HEK293 (cell line): ENCODE results near the gene CENPQ.

ENCODE experiments used
- CTCF ChIA-PET: fragments of 350-600 bp; formaldehyde crosslinking; extraction: SDS; loops from one replicate; lab custom pipeline; 2021; ENCODE audit warnings: antibody characterized with exemption; lab: Yijun Ruan, JAX
- POLR2A ChIA-PET: fragments of 300-600 bp; formaldehyde crosslinking; extraction: SDS; loops from one replicate; lab custom pipeline; 2020; ENCODE audit warnings: antibody characterized with exemption, inconsistent platforms; lab: Yijun Ruan, JAX
- H3K27ac ChIP-seq: fragments of 200-500 bp; sonication (Bioruptor generic); 2 replicates; pipeline ENCODE4 v1.5.1; 2014; ENCODE audit warnings: low read depth, low read length, control low read depth, inconsistent platforms; ENCODE audit errors: extremely low read depth
- H3K36me3 ChIP-seq, 2 experiments: fragments of 200-500 bp in 1 of 2; sonication (Bioruptor generic) in 1 of 2; 1 replicate in 1 of 2; 2 replicates in 1 of 2; pipeline ENCODE4 v1.5.1; 2014 to 2017; ENCODE audit warnings: inconsistent platforms in 2 of 2, low read length in 2 of 2; ENCODE audit not compliant: control insufficient read depth in 2 of 2, insufficient read depth in 1 of 2
- H3K4me1 ChIP-seq: fragments of 200-500 bp; sonication (Bioruptor generic); 2 replicates; pipeline ENCODE4 v1.5.1; 2014; ENCODE audit warnings: mild to moderate bottlenecking, low read length, inconsistent platforms; ENCODE audit not compliant: control insufficient read depth, insufficient read depth
- H3K4me3 ChIP-seq: 2 replicates; pipeline ENCODE4 v1.5.1; 2011; ENCODE audit warnings: low read depth, mild to moderate bottlenecking, control low read depth, low read length, moderate library complexity
- H3K9me3 ChIP-seq: fragments of 200-500 bp; sonication (Bioruptor generic); 2 replicates; pipeline ENCODE4 v1.5.1; 2014; ENCODE audit warnings: low read depth, low read length, inconsistent platforms; ENCODE audit not compliant: control insufficient read depth, insufficient read depth
- FEZF1 ChIP-seq: fragments of 450-650 bp; formaldehyde crosslinking; IDR thresholded peaks from 2 replicates; pipeline ENCODE4 v1.5.1; 2016; ENCODE audit warnings: missing biosample characterization, missing genetic modification characterization
- HOXD13 ChIP-seq: sonication (generic); formaldehyde crosslinking; IDR thresholded peaks from 2 replicates; pipeline ENCODE4 v1.8.0; 2022; ENCODE audit warnings: missing genetic modification reagents, borderline replicate concordance
- KLF16 ChIP-seq: fragments of 450-650 bp; formaldehyde crosslinking; IDR thresholded peaks from 2 replicates; pipeline ENCODE4 v1.5.1; 2017; ENCODE audit warnings: missing biosample characterization, missing genetic modification characterization
- MYNN ChIP-seq: fragments of 450-650 bp; formaldehyde crosslinking; IDR thresholded peaks from 2 replicates; pipeline ENCODE4 v1.5.1; 2016; ENCODE audit warnings: missing biosample characterization, missing genetic modification characterization, borderline replicate concordance
- PRDM1 ChIP-seq: fragments of 450-650 bp; formaldehyde crosslinking; IDR thresholded peaks from 2 replicates; pipeline ENCODE4; 2016; ENCODE audit warnings: missing biosample characterization, missing genetic modification characterization
- SALL2 ChIP-seq: fragments of 450-650 bp; formaldehyde crosslinking; IDR thresholded peaks from 2 replicates; pipeline ENCODE4 v1.5.0; 2017; ENCODE audit warnings: missing biosample characterization, mild to moderate bottlenecking, missing genetic modification characterization, borderline replicate concordance
- SCRT1 ChIP-seq: fragments of 450-650 bp; formaldehyde crosslinking; IDR thresholded peaks from 2 replicates; pipeline ENCODE4 v1.5.1; 2016; ENCODE audit warnings: missing biosample characterization, missing genetic modification characterization, borderline replicate concordance
- ZBTB21 ChIP-seq: fragments of 450-650 bp; formaldehyde crosslinking; IDR thresholded peaks from 2 replicates; pipeline ENCODE4 v1.5.1; 2017; ENCODE audit warnings: missing biosample characterization, missing genetic modification characterization
- ZFP3 ChIP-seq: fragments of 450-650 bp; formaldehyde crosslinking; IDR thresholded peaks from 2 replicates; pipeline ENCODE4 v1.5.1; 2016; ENCODE audit warnings: low read depth, missing biosample characterization, missing genetic modification characterization
- ZNF155 ChIP-seq: fragments of 450-650 bp; formaldehyde crosslinking; IDR thresholded peaks from 2 replicates; pipeline ENCODE4 v1.5.1; 2016; ENCODE audit warnings: missing biosample characterization, missing genetic modification characterization
- ZNF175 ChIP-seq: fragments of 450-650 bp; formaldehyde crosslinking; IDR thresholded peaks from 2 replicates; pipeline ENCODE4 v1.5.1; 2016; ENCODE audit warnings: missing biosample characterization, missing genetic modification characterization
- ZNF19 ChIP-seq: fragments of 450-650 bp; formaldehyde crosslinking; IDR thresholded peaks from 2 replicates; pipeline ENCODE4; 2016; ENCODE audit warnings: missing biosample characterization, missing genetic modification characterization, low read depth
- ZNF223 ChIP-seq: fragments of 450-650 bp; formaldehyde crosslinking; IDR thresholded peaks from 2 replicates; pipeline ENCODE4 v1.5.1; 2016; ENCODE audit warnings: missing biosample characterization, missing genetic modification characterization
- ZNF248 ChIP-seq: fragments of 450-650 bp; formaldehyde crosslinking; IDR thresholded peaks from 2 replicates; pipeline ENCODE4 v1.5.1; 2017; ENCODE audit warnings: missing biosample characterization, missing genetic modification characterization
- ZNF280C ChIP-seq: fragments of 450-650 bp; formaldehyde crosslinking; IDR thresholded peaks from 2 replicates; pipeline ENCODE4 v1.5.1; 2016; ENCODE audit warnings: missing biosample characterization, missing genetic modification characterization
- ZNF341 ChIP-seq: fragments of 450-650 bp; formaldehyde crosslinking; IDR thresholded peaks from 2 replicates; pipeline ENCODE4; 2016; ENCODE audit warnings: low read depth, missing biosample characterization, missing genetic modification characterization
- ZNF366 ChIP-seq: fragments of 450-650 bp; formaldehyde crosslinking; conservative IDR thresholded peaks from 2 replicates; pipeline ENCODE4 v1.5.1; 2016; ENCODE audit warnings: missing biosample characterization, missing genetic modification characterization
- ZNF555 ChIP-seq: fragments of 450-650 bp; formaldehyde crosslinking; conservative IDR thresholded peaks from 2 replicates; pipeline ENCODE4 v1.5.1; 2017; ENCODE audit warnings: missing biosample characterization, mild to moderate bottlenecking, missing genetic modification characterization, inconsistent platforms
- ZNF624 ChIP-seq: fragments of 450-650 bp; formaldehyde crosslinking; IDR thresholded peaks from 2 replicates; pipeline ENCODE4 v1.5.1; 2017; ENCODE audit warnings: missing biosample characterization, missing genetic modification characterization
- ZNF747 ChIP-seq: fragments of 450-650 bp; formaldehyde crosslinking; IDR thresholded peaks from 2 replicates; pipeline ENCODE4 v1.5.1; 2016; ENCODE audit warnings: missing biosample characterization, missing genetic modification characterization
- ZNF768 ChIP-seq: fragments of 450-650 bp; formaldehyde crosslinking; IDR thresholded peaks from 2 replicates; pipeline ENCODE4 v1.5.1; 2018; ENCODE audit warnings: missing biosample characterization, mild to moderate bottlenecking, missing genetic modification characterization
- ZSCAN23 ChIP-seq: fragments of 450-650 bp; formaldehyde crosslinking; IDR thresholded peaks from 2 replicates; pipeline ENCODE4 v1.5.1; 2016; ENCODE audit warnings: missing biosample characterization, missing genetic modification characterization
- ZXDB ChIP-seq: fragments of 450-650 bp; formaldehyde crosslinking; IDR thresholded peaks from 2 replicates; pipeline ENCODE4 v1.5.1; 2016; ENCODE audit warnings: missing biosample characterization, missing genetic modification characterization
- TF ChIP-seq, protein P1 (sequence below): fragments of 450-650 bp; formaldehyde crosslinking; IDR thresholded peaks from 2 replicates; pipeline ENCODE4 v1.5.1; 2016; ENCODE audit warnings: missing biosample characterization, missing genetic modification characterization
- TF ChIP-seq, protein P2 (sequence below): fragments of 450-650 bp; formaldehyde crosslinking; IDR thresholded peaks from 2 replicates; pipeline ENCODE4 v1.5.1; 2017; ENCODE audit warnings: missing biosample characterization, missing genetic modification characterization
- TF ChIP-seq, protein P3 (sequence below): fragments of 450-650 bp; formaldehyde crosslinking; IDR thresholded peaks from 2 replicates; pipeline ENCODE4 v1.5.1; 2016; ENCODE audit warnings: missing biosample characterization, missing genetic modification characterization, low read depth
- TF ChIP-seq, protein P4 (sequence below): fragments of 450-650 bp; formaldehyde crosslinking; IDR thresholded peaks from 2 replicates; pipeline ENCODE4 v1.5.1; 2017; ENCODE audit warnings: missing biosample characterization, missing genetic modification characterization
- TF ChIP-seq, protein P5 (sequence below): fragments of 450-650 bp; formaldehyde crosslinking; IDR thresholded peaks from 2 replicates; pipeline ENCODE4 v1.5.1; 2016; ENCODE audit warnings: missing biosample characterization, missing genetic modification characterization

Gene CENPQ

GRCh38 chr6:49524541-49524940 is 61.4 kb downstream of the CENPQ start:
- ChIA-PET CTCF (interaction anchor here (0.7 to 2.5 kb wide), 4 partner anchors 8 to 83 kb away, joined by 3 to 11 read pairs (median 5); no protein-coding TSS in a partner anchor), POLR2A (no interaction called here)
- no peaks in the 10 kb centered on the region for H3K4me1 ChIP-seq
- no peaks in the 10 kb centered on the region for H3K36me3 ChIP-seq
- H3K9me3 ChIP-seq, result no peaks in the 10 kb centered on the region
- no peak overlapping the region for H3K27ac ChIP-seq
- no peak overlapping the region for H3K4me3 ChIP-seq
- TF ChIP-seq, protein P1, sequence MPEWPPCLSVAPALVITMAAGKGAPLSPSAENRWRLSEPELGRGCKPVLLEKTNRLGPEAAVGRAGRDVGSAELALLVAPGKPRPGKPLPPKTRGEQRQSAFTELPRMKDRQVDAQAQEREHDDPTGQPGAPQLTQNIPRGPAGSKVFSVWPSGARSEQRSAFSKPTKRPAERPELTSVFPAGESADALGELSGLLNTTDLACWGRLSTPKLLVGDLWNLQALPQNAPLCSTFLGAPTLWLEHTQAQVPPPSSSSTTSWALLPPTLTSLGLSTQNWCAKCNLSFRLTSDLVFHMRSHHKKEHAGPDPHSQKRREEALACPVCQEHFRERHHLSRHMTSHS, result no peak
- no peak for TF ChIP-seq KLF16
- TF ChIP-seq ZNF19, result no peak
- no peak for TF ChIP-seq HOXD13 (CRISPR knock-in tag)
- no peak for TF ChIP-seq ZSCAN23 (tag by site-specific recombination)
- no peak for TF ChIP-seq ZNF341 (tag by site-specific recombination)
- TF ChIP-seq ZNF555, result no peak
- TF ChIP-seq ZNF366, result no peak
- no peak for TF ChIP-seq ZBTB21 (tag by site-specific recombination)
- TF ChIP-seq, protein P2, sequence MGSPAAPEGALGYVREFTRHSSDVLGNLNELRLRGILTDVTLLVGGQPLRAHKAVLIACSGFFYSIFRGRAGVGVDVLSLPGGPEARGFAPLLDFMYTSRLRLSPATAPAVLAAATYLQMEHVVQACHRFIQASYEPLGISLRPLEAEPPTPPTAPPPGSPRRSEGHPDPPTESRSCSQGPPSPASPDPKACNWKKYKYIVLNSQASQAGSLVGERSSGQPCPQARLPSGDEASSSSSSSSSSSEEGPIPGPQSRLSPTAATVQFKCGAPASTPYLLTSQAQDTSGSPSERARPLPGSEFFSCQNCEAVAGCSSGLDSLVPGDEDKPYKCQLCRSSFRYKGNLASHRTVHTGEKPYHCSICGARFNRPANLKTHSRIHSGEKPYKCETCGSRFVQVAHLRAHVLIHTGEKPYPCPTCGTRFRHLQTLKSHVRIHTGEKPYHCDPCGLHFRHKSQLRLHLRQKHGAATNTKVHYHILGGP, result no peak
- TF ChIP-seq FEZF1 (tag by site-specific recombination), result no peak
- no peak for TF ChIP-seq ZNF155 (tag by site-specific recombination)
- no peak for TF ChIP-seq ZFP3 (tag by site-specific recombination)
- TF ChIP-seq, protein P3, sequence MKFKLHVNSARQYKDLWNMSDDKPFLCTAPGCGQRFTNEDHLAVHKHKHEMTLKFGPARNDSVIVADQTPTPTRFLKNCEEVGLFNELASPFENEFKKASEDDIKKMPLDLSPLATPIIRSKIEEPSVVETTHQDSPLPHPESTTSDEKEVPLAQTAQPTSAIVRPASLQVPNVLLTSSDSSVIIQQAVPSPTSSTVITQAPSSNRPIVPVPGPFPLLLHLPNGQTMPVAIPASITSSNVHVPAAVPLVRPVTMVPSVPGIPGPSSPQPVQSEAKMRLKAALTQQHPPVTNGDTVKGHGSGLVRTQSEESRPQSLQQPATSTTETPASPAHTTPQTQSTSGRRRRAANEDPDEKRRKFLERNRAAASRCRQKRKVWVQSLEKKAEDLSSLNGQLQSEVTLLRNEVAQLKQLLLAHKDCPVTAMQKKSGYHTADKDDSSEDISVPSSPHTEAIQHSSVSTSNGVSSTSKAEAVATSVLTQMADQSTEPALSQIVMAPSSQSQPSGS, result no peak
- TF ChIP-seq ZNF768 (tag by site-specific recombination), result no peak
- TF ChIP-seq ZNF624, result no peak
- no peak for TF ChIP-seq ZNF280C (tag by site-specific recombination)
- TF ChIP-seq ZNF248 (tag by site-specific recombination), result no peak
- no peak for TF ChIP-seq ZXDB (tag by site-specific recombination)
- TF ChIP-seq, protein P4, sequence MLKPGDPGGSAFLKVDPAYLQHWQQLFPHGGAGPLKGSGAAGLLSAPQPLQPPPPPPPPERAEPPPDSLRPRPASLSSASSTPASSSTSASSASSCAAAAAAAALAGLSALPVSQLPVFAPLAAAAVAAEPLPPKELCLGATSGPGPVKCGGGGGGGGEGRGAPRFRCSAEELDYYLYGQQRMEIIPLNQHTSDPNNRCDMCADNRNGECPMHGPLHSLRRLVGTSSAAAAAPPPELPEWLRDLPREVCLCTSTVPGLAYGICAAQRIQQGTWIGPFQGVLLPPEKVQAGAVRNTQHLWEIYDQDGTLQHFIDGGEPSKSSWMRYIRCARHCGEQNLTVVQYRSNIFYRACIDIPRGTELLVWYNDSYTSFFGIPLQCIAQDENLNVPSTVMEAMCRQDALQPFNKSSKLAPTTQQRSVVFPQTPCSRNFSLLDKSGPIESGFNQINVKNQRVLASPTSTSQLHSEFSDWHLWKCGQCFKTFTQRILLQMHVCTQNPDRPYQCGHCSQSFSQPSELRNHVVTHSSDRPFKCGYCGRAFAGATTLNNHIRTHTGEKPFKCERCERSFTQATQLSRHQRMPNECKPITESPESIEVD (tag by site-specific recombination), result no peak

DNA sequence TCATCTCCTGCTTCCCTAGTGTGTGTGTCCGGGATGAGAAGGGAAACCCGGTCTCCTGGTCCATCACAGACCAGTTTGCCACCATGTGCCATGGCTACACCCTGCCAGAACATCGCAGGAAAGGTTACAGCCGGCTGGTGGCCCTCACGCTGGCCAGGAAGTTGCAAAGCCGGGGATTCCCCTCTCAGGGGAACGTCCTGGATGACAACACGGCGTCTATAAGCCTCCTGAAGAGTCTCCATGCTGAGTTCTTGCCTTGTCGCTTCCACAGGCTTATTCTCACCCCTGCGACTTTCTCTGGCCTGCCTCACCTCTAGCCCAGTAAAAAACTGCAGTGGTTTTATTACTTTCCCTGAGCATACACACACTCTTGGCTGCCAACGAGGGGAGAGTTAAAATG is 63.4 kb downstream of the CENPQ start:
- Histone ChIP-seq H3K27ac (no peak overlapping the region), H3K36me3 (no peaks in the 10 kb centered on the region), H3K4me3 (no peak overlapping the region), H3K9me3 (no peaks in the 10 kb centered on the region), H3K4me1 (no peaks in the 10 kb centered on the region)
- ChIA-PET POLR2A (no interaction called here), CTCF (interaction anchor here (1.0 to 11.2 kb wide), 2 partner anchors 9 to 83 kb away, joined by 3 to 234 read pairs; no protein-coding TSS in a partner anchor)
- TF ChIP-seq ZNF747, result no peak
- TF ChIP-seq FEZF1 (tag by site-specific recombination), result no peak
- no peak for TF ChIP-seq SALL2 (tag by site-specific recombination)
- TF ChIP-seq ZNF175 (tag by site-specific recombination), result no peak
- no peak for TF ChIP-seq ZNF223 (tag by site-specific recombination)
- TF ChIP-seq MYNN (tag by site-specific recombination), result no peak
- no peak for TF ChIP-seq SCRT1 (tag by site-specific recombination)
- no peak for TF ChIP-seq PRDM1 (tag by site-specific recombination)
- TF ChIP-seq, protein P5, sequence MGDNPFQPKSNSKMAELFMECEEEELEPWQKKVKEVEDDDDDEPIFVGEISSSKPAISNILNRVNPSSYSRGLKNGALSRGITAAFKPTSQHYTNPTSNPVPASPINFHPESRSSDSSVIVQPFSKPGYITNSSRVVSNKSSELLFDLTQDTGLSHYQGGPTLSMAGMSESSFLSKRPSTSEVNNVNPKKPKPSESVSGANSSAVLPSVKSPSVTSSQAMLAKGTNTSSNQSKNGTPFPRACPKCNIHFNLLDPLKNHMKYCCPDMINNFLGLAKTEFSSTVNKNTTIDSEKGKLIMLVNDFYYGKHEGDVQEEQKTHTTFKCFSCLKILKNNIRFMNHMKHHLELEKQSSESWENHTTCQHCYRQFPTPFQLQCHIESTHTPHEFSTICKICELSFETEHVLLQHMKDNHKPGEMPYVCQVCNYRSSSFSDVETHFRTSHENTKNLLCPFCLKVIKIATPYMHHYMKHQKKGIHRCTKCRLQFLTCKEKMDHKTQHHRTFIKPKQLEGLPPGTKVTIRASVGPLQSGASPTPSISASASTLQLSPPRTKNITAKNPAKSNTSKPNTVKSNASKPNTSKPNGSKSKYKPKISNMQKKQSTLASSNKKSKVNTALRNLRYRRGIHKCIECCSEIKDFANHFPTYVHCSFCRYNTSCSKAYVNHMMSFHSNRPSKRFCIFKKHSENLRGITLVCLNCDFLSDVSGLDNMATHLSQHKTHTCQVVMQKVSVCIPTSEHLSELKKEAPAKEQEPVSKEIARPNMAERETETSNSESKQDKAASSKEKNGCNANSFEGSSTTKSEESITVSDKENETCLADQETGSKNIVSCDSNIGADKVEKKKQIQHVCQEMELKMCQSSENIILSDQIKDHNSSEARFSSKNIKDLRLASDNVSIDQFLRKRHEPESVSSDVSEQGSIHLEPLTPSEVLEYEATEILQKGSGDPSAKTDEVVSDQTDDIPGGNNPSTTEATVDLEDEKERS (tag by site-specific recombination), result no peak
